Measurements from ENCODE around the gene P2RX6. TPM values are rescaled to one million over a fixed set of nuclear protein-coding genes. Genes with fewer than 3 reads are reported as not detected.
A peak's percentile ranks its signal among the peaks of the same experiment; 100 is the strongest.

Gene P2RX6
- total and polyA plus RNA-seq, 9 donors = 15.3 to 29.6 (median 22.6) TPM

DNA sequence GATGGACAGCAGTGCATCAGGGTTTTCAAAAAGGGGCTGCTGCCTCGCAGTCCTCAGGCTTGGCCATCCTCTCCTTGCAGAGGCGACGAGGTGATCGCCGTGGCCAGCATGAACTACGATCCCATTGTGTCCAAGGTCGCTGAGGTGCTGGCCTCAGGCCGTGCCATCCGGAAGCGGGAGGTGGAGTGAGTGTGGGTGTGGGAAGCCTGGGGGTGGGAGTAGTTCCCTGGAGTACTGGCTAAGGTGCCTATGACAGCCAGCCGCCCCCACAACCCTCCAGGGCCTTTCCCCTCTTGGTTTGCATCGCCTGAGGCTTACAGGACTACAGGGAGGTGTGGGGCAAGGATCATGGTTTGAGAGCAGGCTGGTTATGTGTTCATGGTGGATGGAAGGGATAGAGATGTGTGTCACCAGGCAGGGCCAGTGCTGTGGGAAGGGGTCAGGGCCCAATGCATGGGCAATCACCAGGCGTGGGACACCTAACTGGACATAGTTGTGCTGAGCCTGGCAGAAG, 35.0 kb upstream of the P2RX6 start:
- H3K27me3 ChIP-seq (ENCODE audit: control insufficient read depth, insufficient read depth, low read length) = peaks cover 13% of the 10 kb centered on the region
- H3K36me3 ChIP-seq (ENCODE audit: control insufficient read depth, insufficient read depth, low read length) = peaks cover 12% of the 10 kb centered on the region
- H3K4me3 ChIP-seq (ENCODE audit: low read length) = no peak overlapping the region
- no peaks in the 10 kb centered on the region for H3K9me3 ChIP-seq (replicated peaks; ENCODE audit: control insufficient read depth, low read depth, low read length)
- no peak overlapping the region for H3K27ac ChIP-seq (ENCODE audit: low read length)
- 35% methylated on average over 6 of the region's 13 CpGs for WGBS (ENCODE audit: insufficient coverage)
- no peak for DNase-seq
- peaks cover 28% of the 10 kb centered on the region for H3K4me1 ChIP-seq (ENCODE audit: control insufficient read depth, insufficient read depth, low read length)

GRCh38 chr22:20980523-20980922, 34.4 kb upstream of the P2RX6 start:
- DNase-seq = no peak
- peaks cover 16% of the 10 kb centered on the region for H3K36me3 ChIP-seq (ENCODE audit: control insufficient read depth, insufficient read depth, low read length)
- H3K9me3 ChIP-seq (replicated peaks; ENCODE audit: control insufficient read depth, low read depth, low read length) = no peaks in the 10 kb centered on the region
- H3K27me3 ChIP-seq (ENCODE audit: control insufficient read depth, insufficient read depth, low read length) = peaks cover 13% of the 10 kb centered on the region
- H3K4me3 ChIP-seq (ENCODE audit: low read length) = no peak overlapping the region
- peaks cover 28% of the 10 kb centered on the region for H3K4me1 ChIP-seq (ENCODE audit: control insufficient read depth, insufficient read depth, low read length)
- no peak overlapping the region for H3K27ac ChIP-seq (ENCODE audit: low read length)
- 81% methylated on average over 4 of the region's 4 CpGs for WGBS (ENCODE audit: insufficient coverage)

DNA sequence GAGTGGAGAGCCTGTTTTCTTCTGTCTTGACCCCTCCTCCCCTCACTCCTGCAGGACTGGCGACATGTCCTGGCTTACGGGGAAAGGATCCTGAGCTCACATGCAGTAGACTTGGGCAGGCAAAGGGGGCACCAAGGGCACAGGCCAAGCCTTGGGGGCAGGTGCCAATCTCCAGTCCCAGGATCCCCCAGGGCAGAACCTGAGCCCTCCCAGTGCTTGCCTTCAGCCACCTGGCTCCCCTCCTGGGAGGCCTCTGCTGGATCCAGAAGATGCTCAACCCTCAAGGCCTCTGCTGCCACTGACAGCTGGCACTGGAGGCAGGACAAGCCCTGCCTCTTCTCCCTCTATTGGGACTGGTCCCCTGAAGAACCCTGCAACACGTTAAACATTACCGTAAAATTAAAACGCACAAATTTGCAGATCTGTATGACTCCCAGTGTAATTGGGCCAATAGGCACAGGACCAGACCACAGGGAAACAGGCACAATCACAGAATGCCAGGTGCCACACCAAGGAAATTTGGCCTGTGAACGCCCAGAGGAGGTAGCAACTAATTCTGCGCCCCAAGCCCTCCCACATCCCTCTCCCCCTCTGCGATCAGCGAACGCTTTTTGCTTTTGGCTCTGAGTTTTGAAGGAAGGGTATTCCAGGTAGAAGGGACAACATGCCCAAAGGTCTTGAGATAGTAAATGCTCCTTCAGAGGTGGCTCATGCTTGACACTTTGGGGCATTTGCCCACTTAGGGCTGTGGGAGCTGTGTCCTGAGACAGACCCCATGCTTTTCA, 33.8 kb upstream of the P2RX6 start:
- Histone ChIP-seq H3K9me3 (replicated peaks; ENCODE audit: control insufficient read depth, low read depth, low read length) (no peaks in the 10 kb centered on the region), H3K4me3 (ENCODE audit: low read length) (peak overlapping the region; percentile 93), H3K4me1 (ENCODE audit: control insufficient read depth, insufficient read depth, low read length) (peaks cover 28% of the 10 kb centered on the region), H3K27me3 (ENCODE audit: control insufficient read depth, insufficient read depth, low read length) (peaks cover 13% of the 10 kb centered on the region), H3K36me3 (ENCODE audit: control insufficient read depth, insufficient read depth, low read length) (peaks cover 19% of the 10 kb centered on the region), H3K27ac (ENCODE audit: low read length) (peak overlapping the region; percentile 96)
- WGBS (ENCODE audit: insufficient coverage) = 75% methylated on average over 2 of the region's 10 CpGs
- DNase-seq = no peak

DNA sequence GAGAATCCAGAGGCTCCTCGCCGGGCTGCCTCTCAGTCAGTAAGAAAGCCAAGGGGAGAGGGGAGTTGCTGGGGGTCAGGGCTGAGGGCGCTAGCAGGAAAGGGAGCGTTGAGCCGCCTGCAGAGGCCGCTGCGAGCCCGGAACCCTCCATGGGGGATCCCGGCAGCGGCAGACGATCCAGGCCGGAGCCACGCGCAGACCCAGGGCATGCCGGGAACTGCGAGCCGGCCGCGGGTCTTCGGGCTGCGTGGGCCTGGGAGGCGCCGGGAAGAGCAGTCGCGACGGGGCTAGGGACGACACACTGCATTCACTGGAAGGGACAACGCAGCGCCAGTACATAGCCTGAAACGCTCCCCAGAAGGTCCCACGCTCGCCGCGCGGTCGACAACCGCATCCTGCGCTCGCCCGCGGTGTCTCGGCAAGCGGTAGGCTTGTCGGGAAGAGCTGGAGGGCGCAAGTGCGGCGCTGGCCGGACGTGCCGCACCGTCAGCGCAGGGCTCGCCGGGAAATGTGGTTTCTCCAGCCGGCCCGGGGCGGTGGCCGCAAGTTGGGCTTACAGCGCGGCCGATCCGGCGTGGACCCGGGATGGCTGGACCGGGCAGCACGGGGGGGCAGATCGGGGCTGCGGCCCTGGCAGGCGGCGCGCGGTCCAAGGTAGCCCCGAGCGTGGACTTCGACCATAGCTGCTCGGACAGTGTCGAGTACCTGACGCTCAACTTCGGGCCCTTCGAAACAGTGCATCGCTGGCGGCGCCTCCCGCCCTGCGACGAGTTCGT, 33.0 kb upstream of the P2RX6 start, which contains the start of gene LZTR1:
Gene LZTR1 (plus strand): TSS at position 511 of the 776 bp plus-strand sequence. CDS start 75 bp downstream, at position 586.
- Histone ChIP-seq H3K4me3 (ENCODE audit: low read length) (peak within 1 kb of the TSS; percentile 93), H3K36me3 (ENCODE audit: control insufficient read depth, insufficient read depth, low read length) (peaks cover 19% of the 10 kb centered on the region), H3K27me3 (ENCODE audit: control insufficient read depth, insufficient read depth, low read length) (peaks cover 13% of the 10 kb centered on the region), H3K4me1 (ENCODE audit: control insufficient read depth, insufficient read depth, low read length) (peaks cover 28% of the 10 kb centered on the region), H3K27ac (ENCODE audit: low read length) (peak within 1 kb of the TSS; percentile 96), H3K9me3 (replicated peaks; ENCODE audit: control insufficient read depth, low read depth, low read length) (no peaks in the 10 kb centered on the region)
- WGBS (ENCODE audit: insufficient coverage) = under 1% methylated on average over 86 of the region's 87 CpGs
- DNase-seq = peak; percentile 93

DNA sequence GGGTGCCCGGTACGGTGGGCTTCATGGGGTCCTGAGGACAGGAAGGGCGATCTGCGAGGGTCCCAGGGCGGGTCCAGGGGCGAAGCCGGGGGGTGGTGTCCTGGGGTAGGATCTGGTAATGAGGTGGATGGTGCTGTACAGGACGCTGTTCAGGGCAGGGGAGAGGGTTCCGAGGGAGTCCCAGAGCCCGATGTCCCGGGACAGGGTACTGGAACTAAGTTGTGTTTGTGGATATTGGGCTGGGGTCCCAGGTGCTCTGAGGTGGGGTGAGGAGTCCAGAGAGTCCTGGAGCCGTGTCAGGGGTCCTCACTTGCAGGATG, 32.4 kb upstream of the P2RX6 start:
- H3K27ac ChIP-seq (ENCODE audit: low read length) = no peak overlapping the region
- no peak for DNase-seq
- peaks cover 28% of the 10 kb centered on the region for H3K4me1 ChIP-seq (ENCODE audit: control insufficient read depth, insufficient read depth, low read length)
- WGBS (ENCODE audit: insufficient coverage) = 2% methylated on average over 12 of the region's 12 CpGs
- peaks cover 13% of the 10 kb centered on the region for H3K27me3 ChIP-seq (ENCODE audit: control insufficient read depth, insufficient read depth, low read length)
- H3K36me3 ChIP-seq (ENCODE audit: control insufficient read depth, insufficient read depth, low read length) = peaks cover 22% of the 10 kb centered on the region
- H3K9me3 ChIP-seq (replicated peaks; ENCODE audit: control insufficient read depth, low read depth, low read length) = no peaks in the 10 kb centered on the region
- peak overlapping the region; percentile 93 for H3K4me3 ChIP-seq (ENCODE audit: low read length)

- Histone ChIP-seq H3K36me3 (ENCODE audit: control insufficient read depth, insufficient read depth, low read length) (peaks cover 29% of the 10 kb centered on the region), H3K27me3 (ENCODE audit: control insufficient read depth, insufficient read depth, low read length) (peaks cover 13% of the 10 kb centered on the region), H3K27ac (ENCODE audit: low read length) (no peak overlapping the region), H3K4me3 (ENCODE audit: low read length) (peak overlapping the region; percentile 93), H3K9me3 (replicated peaks; ENCODE audit: control insufficient read depth, low read depth, low read length) (no peaks in the 10 kb centered on the region), H3K4me1 (ENCODE audit: control insufficient read depth, insufficient read depth, low read length) (peaks cover 28% of the 10 kb centered on the region)
- no peak for DNase-seq
- no CpG with 5 or more reads among the region's 5 CpGs for WGBS (ENCODE audit: insufficient coverage)
Observed at GRCh38 chr22:20983081-20983771, 31.7 kb upstream of the P2RX6 start.

GRCh38 chr22:20985720-20986119, 29.2 kb upstream of the P2RX6 start:
- WGBS (ENCODE audit: insufficient coverage) = 93% methylated on average over 6 of the region's 7 CpGs

DNA sequence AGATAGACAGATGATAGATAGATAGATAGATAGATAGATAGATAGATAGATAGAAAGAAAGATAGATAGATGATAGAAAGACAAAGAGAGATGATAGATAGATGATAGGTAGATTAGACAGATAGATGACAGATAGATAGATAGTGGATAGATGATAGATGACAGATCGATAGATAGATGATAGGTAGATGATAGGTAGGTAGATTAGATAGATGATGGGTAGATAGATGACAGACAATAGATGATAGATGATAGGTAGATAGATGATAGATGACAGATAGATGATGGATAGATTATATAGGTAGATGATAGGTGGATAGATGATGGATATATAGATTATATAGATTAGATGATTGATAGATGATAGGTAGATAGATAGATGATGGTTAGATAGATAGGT, 28.6 kb upstream of the P2RX6 start:
- Histone ChIP-seq H3K36me3 (ENCODE audit: control insufficient read depth, insufficient read depth, low read length) (peaks cover 56% of the 10 kb centered on the region), H3K27ac (ENCODE audit: low read length) (no peak overlapping the region), H3K27me3 (ENCODE audit: control insufficient read depth, insufficient read depth, low read length) (no peaks in the 10 kb centered on the region), H3K4me1 (ENCODE audit: control insufficient read depth, insufficient read depth, low read length) (peaks cover 11% of the 10 kb centered on the region), H3K4me3 (ENCODE audit: low read length) (no peak overlapping the region), H3K9me3 (replicated peaks; ENCODE audit: control insufficient read depth, low read depth, low read length) (no peaks in the 10 kb centered on the region)
- 100% methylated on average over 1 of the region's 1 CpG for WGBS (ENCODE audit: insufficient coverage)
- DNase-seq = no peak

More at GRCh38 chr22:20985720-20986119, 29.2 kb upstream of the P2RX6 start:
- H3K4me1 ChIP-seq (ENCODE audit: control insufficient read depth, insufficient read depth, low read length) = peaks cover 17% of the 10 kb centered on the region
- no peaks in the 10 kb centered on the region for H3K9me3 ChIP-seq (replicated peaks; ENCODE audit: control insufficient read depth, low read depth, low read length)
- H3K4me3 ChIP-seq (ENCODE audit: low read length) = no peak overlapping the region
- no peak for DNase-seq
- peaks cover 50% of the 10 kb centered on the region for H3K36me3 ChIP-seq (ENCODE audit: control insufficient read depth, insufficient read depth, low read length)
- H3K27ac ChIP-seq (ENCODE audit: low read length) = no peak overlapping the region
- no peaks in the 10 kb centered on the region for H3K27me3 ChIP-seq (ENCODE audit: control insufficient read depth, insufficient read depth, low read length)

- Histone ChIP-seq H3K27me3 (ENCODE audit: control insufficient read depth, insufficient read depth, low read length) (no peaks in the 10 kb centered on the region), H3K4me3 (ENCODE audit: low read length) (no peak overlapping the region), H3K36me3 (ENCODE audit: control insufficient read depth, insufficient read depth, low read length) (peaks cover 66% of the 10 kb centered on the region), H3K27ac (ENCODE audit: low read length) (no peak overlapping the region), H3K9me3 (replicated peaks; ENCODE audit: control insufficient read depth, low read depth, low read length) (no peaks in the 10 kb centered on the region), H3K4me1 (ENCODE audit: control insufficient read depth, insufficient read depth, low read length) (peaks cover 8% of the 10 kb centered on the region)
- WGBS (ENCODE audit: insufficient coverage) = 91% methylated on average over 13 of the region's 14 CpGs
- DNase-seq = no peak
Observed at GRCh38 chr22:20987375-20987774, 27.6 kb upstream of the P2RX6 start.
